ENCODE data around the gene PTPRT. TPM values are rescaled to one million over a fixed set of nuclear protein-coding genes. Genes with fewer than 3 reads are reported as not detected.

Gene PTPRT
- total RNA-seq, 1 donor from 2014 or later = not detected

- TF ChIP-seq CTCF (IDR thresholded peaks at IDR 0.05) = no peak
- Mint-ChIP-seq H3K27me3 (ENCODE audit: unreplicated experiment) (no peaks in the 10 kb centered on the region), H3K36me3 (ENCODE audit: unreplicated experiment) (no peaks in the 10 kb centered on the region), H3K9me3 (ENCODE audit: unreplicated experiment) (peaks cover 12% of the 10 kb centered on the region), H3K27ac (ENCODE audit: unreplicated experiment) (no peak overlapping the region), H3K4me1 (ENCODE audit: unreplicated experiment) (no peaks in the 10 kb centered on the region), H3K4me3 (ENCODE audit: unreplicated experiment) (no peak overlapping the region)
- DNase-seq (ENCODE audit: extremely low spot score, unreplicated experiment) = no peak
Observed at GRCh38 chr20:42158272-42158671, 1031.4 kb downstream of the PTPRT start.

GRCh38 chr20:42155586-42155985 lies 1034.1 kb downstream of the PTPRT start:
- Mint-ChIP-seq H3K36me3 (ENCODE audit: unreplicated experiment) (no peaks in the 10 kb centered on the region), H3K4me3 (ENCODE audit: unreplicated experiment) (no peak overlapping the region), H3K9me3 (ENCODE audit: unreplicated experiment) (peaks cover 28% of the 10 kb centered on the region), H3K4me1 (ENCODE audit: unreplicated experiment) (no peaks in the 10 kb centered on the region), H3K27ac (ENCODE audit: unreplicated experiment) (no peak overlapping the region), H3K27me3 (ENCODE audit: unreplicated experiment) (no peaks in the 10 kb centered on the region)
- no peak for DNase-seq (ENCODE audit: extremely low spot score, unreplicated experiment)
- no peak for TF ChIP-seq CTCF (IDR thresholded peaks at IDR 0.05)

GRCh38 chr20:42152575-42152974 lies 1037.1 kb downstream of the PTPRT start:
- Mint-ChIP-seq H3K4me3 (ENCODE audit: unreplicated experiment) (no peak overlapping the region), H3K36me3 (ENCODE audit: unreplicated experiment) (no peaks in the 10 kb centered on the region), H3K4me1 (ENCODE audit: unreplicated experiment) (no peaks in the 10 kb centered on the region), H3K27me3 (ENCODE audit: unreplicated experiment) (no peaks in the 10 kb centered on the region), H3K27ac (ENCODE audit: unreplicated experiment) (no peak overlapping the region), H3K9me3 (ENCODE audit: unreplicated experiment) (peaks cover 44% of the 10 kb centered on the region)
- no peak for TF ChIP-seq CTCF (IDR thresholded peaks at IDR 0.05)
- no peak for DNase-seq (ENCODE audit: extremely low spot score, unreplicated experiment)

GRCh38 chr20:42150230-42150629 lies 1039.5 kb downstream of the PTPRT start:
- Mint-ChIP-seq H3K27ac (ENCODE audit: unreplicated experiment) (no peak overlapping the region), H3K4me1 (ENCODE audit: unreplicated experiment) (no peaks in the 10 kb centered on the region), H3K36me3 (ENCODE audit: unreplicated experiment) (no peaks in the 10 kb centered on the region), H3K27me3 (ENCODE audit: unreplicated experiment) (no peaks in the 10 kb centered on the region), H3K9me3 (ENCODE audit: unreplicated experiment) (peaks cover 49% of the 10 kb centered on the region), H3K4me3 (ENCODE audit: unreplicated experiment) (no peak overlapping the region)
- TF ChIP-seq CTCF (IDR thresholded peaks at IDR 0.05) = no peak
- no peak for DNase-seq (ENCODE audit: extremely low spot score, unreplicated experiment)

GRCh38 chr20:42138729-42139128 lies 1051.0 kb downstream of the PTPRT start:
- no peak for DNase-seq (ENCODE audit: extremely low spot score, unreplicated experiment)
- Mint-ChIP-seq H3K36me3 (ENCODE audit: unreplicated experiment) (no peaks in the 10 kb centered on the region), H3K4me3 (ENCODE audit: unreplicated experiment) (no peak overlapping the region), H3K4me1 (ENCODE audit: unreplicated experiment) (no peaks in the 10 kb centered on the region), H3K27ac (ENCODE audit: unreplicated experiment) (no peak overlapping the region), H3K9me3 (ENCODE audit: unreplicated experiment) (peaks cover 20% of the 10 kb centered on the region), H3K27me3 (ENCODE audit: unreplicated experiment) (no peaks in the 10 kb centered on the region)
- TF ChIP-seq CTCF (IDR thresholded peaks at IDR 0.05) = no peak
